BE2C (cell line): ENCODE results near the gene KCNH1.

Experiments used
- DNase-seq: peaks from one replicate; pipeline ENCODE4 v3.0.0-alpha.2; 2020
- H3K27me3 ChIP-seq: fragments of 250-450 bp; sonication (Bioruptor Pico); 2 replicates; pipeline ENCODE4 v1.5.1; 2020; ENCODE audit warnings: mild to moderate bottlenecking
- H3K36me3 ChIP-seq: fragments of 250-450 bp; sonication (Bioruptor Pico); 2 replicates; pipeline ENCODE4 v1.5.1; 2020; ENCODE audit warnings: mild to moderate bottlenecking
- H3K4me1 ChIP-seq: fragments of 250-450 bp; sonication (Bioruptor Pico); 2 replicates; pipeline ENCODE4 v1.5.1; 2020
- H3K4me3 ChIP-seq: 2 replicates; pipeline ENCODE4 v1.5.1; 2011; ENCODE audit warnings: low read depth, low read length
- H3K9me3 ChIP-seq: fragments of 250-450 bp; sonication (Bioruptor Pico); 2 replicates; pipeline ENCODE4 v1.5.1; 2020
- TF ChIP-seq, protein P1 (sequence below): IDR thresholded peaks from 2 replicates; pipeline ENCODE4 v1.5.1; 2012; ENCODE audit warnings: mild to moderate bottlenecking, low read depth, low read length

Gene KCNH1

DNA sequence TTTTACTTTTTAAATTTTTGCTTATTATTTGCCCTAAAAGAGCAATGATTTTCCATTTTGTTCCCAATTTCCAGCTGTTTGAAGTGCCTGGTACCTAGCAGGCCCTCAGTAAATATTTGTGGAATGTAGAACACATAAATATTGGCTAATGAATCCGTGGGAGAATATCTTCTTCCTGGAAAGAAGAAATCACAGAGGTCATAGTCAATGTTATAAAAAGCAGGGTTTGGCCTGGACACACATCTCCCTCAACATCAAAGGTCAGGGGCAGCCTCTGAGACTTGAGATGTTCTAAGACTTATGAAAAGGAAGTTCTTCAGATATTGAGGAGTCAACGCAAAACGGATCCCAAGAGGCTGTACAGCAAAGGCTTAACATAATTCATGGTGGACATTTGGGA, 447.1 kb downstream of the KCNH1 start:
- Histone ChIP-seq H3K36me3 (no peaks in the 10 kb centered on the region), H3K9me3 (no peaks in the 10 kb centered on the region), H3K4me3 (no peak overlapping the region), H3K27me3 (no peaks in the 10 kb centered on the region), H3K4me1 (no peaks in the 10 kb centered on the region; the same call in 1 of the 2 replicates)
- no peak for DNase-seq
- TF ChIP-seq, protein P1, sequence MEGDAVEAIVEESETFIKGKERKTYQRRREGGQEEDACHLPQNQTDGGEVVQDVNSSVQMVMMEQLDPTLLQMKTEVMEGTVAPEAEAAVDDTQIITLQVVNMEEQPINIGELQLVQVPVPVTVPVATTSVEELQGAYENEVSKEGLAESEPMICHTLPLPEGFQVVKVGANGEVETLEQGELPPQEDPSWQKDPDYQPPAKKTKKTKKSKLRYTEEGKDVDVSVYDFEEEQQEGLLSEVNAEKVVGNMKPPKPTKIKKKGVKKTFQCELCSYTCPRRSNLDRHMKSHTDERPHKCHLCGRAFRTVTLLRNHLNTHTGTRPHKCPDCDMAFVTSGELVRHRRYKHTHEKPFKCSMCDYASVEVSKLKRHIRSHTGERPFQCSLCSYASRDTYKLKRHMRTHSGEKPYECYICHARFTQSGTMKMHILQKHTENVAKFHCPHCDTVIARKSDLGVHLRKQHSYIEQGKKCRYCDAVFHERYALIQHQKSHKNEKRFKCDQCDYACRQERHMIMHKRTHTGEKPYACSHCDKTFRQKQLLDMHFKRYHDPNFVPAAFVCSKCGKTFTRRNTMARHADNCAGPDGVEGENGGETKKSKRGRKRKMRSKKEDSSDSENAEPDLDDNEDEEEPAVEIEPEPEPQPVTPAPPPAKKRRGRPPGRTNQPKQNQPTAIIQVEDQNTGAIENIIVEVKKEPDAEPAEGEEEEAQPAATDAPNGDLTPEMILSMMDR: no peak

DNA sequence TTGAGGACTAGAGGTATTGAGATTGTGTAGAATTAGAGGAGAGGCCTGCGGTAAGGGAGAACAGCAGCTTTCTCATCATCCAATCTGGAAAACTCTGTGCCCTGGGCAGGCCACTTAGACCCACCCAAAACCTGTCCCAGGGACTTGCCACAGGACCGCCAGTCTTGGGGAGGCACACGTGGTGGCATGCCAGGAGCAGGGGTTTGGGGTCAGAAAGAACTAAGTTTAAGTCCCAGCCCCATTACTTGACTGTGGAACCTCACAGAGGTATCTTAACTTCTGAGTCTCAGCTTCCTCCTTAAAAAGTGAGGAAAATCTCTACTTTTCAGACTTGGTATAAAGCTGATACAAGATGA, 448.7 kb downstream of the KCNH1 start:
- H3K36me3 ChIP-seq: no peaks in the 10 kb centered on the region
- no peaks in the 10 kb centered on the region for H3K27me3 ChIP-seq
- no peaks in the 10 kb centered on the region for H3K9me3 ChIP-seq
- no peaks in the 10 kb centered on the region for H3K4me1 ChIP-seq
- H3K4me3 ChIP-seq: no peak overlapping the region
- no peak for DNase-seq
- TF ChIP-seq, protein P1: no peak

DNA sequence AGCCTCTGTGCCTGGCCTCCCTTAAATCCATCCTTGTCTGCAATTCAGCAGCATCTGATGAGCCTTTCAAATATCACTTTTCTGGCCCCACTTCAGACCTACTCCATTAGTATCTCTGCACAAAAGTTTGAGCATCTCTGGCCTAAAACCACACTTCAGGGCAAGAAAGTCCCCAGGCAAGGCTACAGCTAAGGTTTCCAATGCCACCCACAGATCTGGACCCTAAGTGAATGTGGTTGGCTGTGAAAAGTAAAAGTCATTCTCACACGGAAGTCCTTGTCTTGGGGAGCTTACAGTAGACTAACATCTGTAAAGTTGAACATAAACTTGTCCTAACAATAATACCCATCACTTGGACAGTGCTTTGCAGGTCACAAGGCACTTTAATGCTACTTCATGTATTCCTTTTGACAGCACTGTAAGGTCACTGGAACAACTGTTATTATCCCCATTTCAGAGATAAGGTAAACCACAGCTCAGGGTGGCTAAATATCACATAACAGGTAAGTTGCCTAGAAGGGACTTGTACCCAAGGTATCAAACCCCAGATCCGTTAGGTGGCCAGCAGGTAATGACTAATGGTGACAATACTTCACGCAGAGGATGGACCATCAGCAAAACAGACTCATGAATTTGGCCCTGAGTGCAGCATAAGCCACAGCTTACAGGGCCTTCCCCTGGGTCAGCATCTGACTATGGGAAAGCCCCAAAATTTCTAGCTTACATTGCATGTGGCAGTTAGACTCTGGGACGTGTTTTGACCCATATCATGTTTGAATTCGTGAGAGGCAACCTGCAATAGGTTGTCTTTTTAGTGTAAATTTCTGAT, 449.3 kb downstream of the KCNH1 start:
- H3K27me3 ChIP-seq: no peaks in the 10 kb centered on the region
- TF ChIP-seq, protein P1: no peak
- H3K4me3 ChIP-seq: no peak overlapping the region
- no peaks in the 10 kb centered on the region for H3K36me3 ChIP-seq
- DNase-seq: no peak
- no peaks in the 10 kb centered on the region for H3K9me3 ChIP-seq
- H3K4me1 ChIP-seq: no peaks in the 10 kb centered on the region

DNA sequence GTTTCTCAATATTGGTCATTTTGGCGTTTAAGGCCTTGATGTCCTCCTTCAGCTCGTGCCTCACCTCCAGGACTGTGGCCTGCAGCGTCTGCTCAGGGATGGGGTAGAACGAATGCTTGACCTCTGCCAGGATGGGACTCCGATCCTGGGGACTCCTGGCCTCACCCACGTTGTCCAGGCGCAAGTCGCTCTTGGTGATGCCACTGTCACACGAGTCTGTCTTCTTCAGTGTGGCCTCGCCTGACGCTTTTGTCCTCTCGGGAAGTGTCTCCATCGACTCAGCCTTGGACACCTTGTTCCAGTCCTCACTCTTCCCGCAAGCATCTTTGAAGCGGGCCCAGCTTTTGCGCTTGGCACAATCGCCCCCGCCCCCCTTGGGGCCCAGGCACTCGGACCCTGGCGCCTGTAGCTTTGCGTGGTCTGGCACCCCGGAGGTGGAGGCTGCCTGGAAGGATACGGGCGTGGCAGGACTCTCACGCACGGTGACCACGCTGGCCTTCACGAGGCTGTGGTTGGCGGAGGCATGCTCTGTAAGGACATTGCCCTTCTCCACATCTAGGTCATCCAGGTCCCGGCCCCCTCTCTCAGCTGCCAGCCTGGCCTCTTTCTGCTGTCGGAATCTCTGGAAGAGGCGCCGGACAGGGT, 450.4 kb downstream of the KCNH1 start:
- TF ChIP-seq, protein P1: no peak
- no peaks in the 10 kb centered on the region for H3K4me1 ChIP-seq
- H3K9me3 ChIP-seq: no peaks in the 10 kb centered on the region
- DNase-seq: no peak
- H3K4me3 ChIP-seq: no peak overlapping the region
- no peaks in the 10 kb centered on the region for H3K27me3 ChIP-seq
- H3K36me3 ChIP-seq: no peaks in the 10 kb centered on the region

DNA sequence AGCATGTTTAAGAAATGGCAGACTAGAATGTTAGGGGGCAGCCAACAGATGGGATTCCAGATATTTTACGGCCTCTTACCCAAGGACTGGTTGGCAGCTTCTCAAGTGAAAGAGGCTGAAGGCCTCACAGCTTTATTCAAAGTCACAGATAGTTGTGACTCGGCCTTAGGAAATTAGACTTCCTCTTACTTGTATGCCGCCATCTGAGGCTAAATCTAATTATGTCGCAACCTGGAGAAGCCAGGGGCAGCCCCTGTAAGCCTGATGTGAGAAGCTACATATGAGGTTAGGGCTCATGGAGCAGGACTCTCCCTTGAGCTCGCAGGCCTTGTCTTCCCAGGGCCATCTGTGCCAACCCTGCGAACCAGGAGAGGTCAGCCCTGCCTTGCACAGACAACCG, 452.8 kb downstream of the KCNH1 start:
- Histone ChIP-seq H3K36me3 (no peaks in the 10 kb centered on the region), H3K4me1 (no peaks in the 10 kb centered on the region), H3K4me3 (no peak overlapping the region), H3K27me3 (no peaks in the 10 kb centered on the region), H3K9me3 (no peaks in the 10 kb centered on the region)
- TF ChIP-seq, protein P1: no peak
- DNase-seq: no peak

DNA sequence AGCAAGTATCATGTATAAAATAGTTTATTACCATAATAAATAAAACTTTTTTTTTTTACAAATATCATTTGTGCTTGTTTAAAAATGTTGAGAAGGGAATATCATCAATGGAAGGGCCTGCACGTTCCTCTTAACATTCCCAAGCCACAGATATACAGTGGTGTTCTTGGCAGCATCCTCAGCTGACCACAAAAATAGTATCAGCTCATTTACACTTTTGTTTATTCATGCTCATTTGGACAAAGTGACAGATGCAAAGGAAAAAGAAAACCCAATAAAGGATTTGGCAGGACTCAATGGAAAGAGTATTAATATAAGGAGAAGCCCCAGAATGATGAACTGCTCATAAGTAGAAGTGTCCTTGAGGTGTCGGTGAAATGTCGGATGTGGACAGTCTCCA, 455.6 kb downstream of the KCNH1 start:
- no peak for DNase-seq
- H3K36me3 ChIP-seq: no peaks in the 10 kb centered on the region
- H3K4me3 ChIP-seq: no peak overlapping the region

More for the DNA sequence above, 455.6 kb downstream of the KCNH1 start:
- Histone ChIP-seq H3K9me3 (no peaks in the 10 kb centered on the region), H3K27me3 (no peaks in the 10 kb centered on the region), H3K4me1 (no peaks in the 10 kb centered on the region)
- TF ChIP-seq, protein P1: no peak
